GM19025 (cell line): ENCODE data around the gene CNP.

Experiments used
- ATAC-seq: cut with Tn5 transposase; IDR thresholded peaks from one replicate; pipeline ENCODE4 v1.9.1; 2021; ENCODE audit warnings: mild to moderate bottlenecking, low read depth, moderate library complexity; ENCODE audit not compliant: unreplicated experiment

CNP gene

GRCh38 chr17:41941168-41941567 is 25.4 kb upstream of the CNP start:
- no peak for ATAC-seq

- ATAC-seq = no peak
These were observed 23.8 kb upstream of the CNP start for GRCh38 chr17:41942626-41943373.

GRCh38 chr17:41943492-41943891 is 23.1 kb upstream of the CNP start:
- no peak for ATAC-seq

- no peak for ATAC-seq
These were observed 21.7 kb upstream of the CNP start for GRCh38 chr17:41944943-41945342.

GRCh38 chr17:41948762-41949460 is 17.7 kb upstream of the CNP start:
- no peak for ATAC-seq

- ATAC-seq = no peak
These were observed 10.1 kb upstream of the CNP start for GRCh38 chr17:41956522-41956921.

GRCh38 chr17:41957031-41957868 is 9.3 kb upstream of the CNP start:
- ATAC-seq = no peak

- ATAC-seq = no peak
These were observed 8.6 kb upstream of the CNP start for GRCh38 chr17:41957869-41958439.

GRCh38 chr17:41959030-41959335 is 7.6 kb upstream of the CNP start:
- ATAC-seq = no peak

- ATAC-seq = no peak
These were observed 7.1 kb upstream of the CNP start for GRCh38 chr17:41959336-41960095.

- ATAC-seq = no peak
These were observed 4.5 kb upstream of the CNP start for GRCh38 chr17:41962111-41962510.

GRCh38 chr17:41962768-41963434 is 3.7 kb upstream of the CNP start:
- ATAC-seq = no peak

- ATAC-seq = no peak
These were observed 717 bp upstream of the CNP start for GRCh38 chr17:41965694-41966462.

- ATAC-seq = peak; percentile 11
These were observed 736 bp downstream of the CNP start for GRCh38 chr17:41967141-41967920.

- ATAC-seq = no peak
These were observed 1.5 kb downstream of the CNP start for GRCh38 chr17:41967921-41968578.

- ATAC-seq = no peak
These were observed 2.1 kb downstream of the CNP start for GRCh38 chr17:41968676-41969075.

- ATAC-seq = no peak
These were observed 4.3 kb downstream of the CNP start for GRCh38 chr17:41970901-41971331.
